Measurements from ENCODE around the gene NDUFS2.

- TF ChIP-seq CTCF (conservative IDR thresholded peaks at IDR 0.05), result no peak
- TF ChIP-seq ZFX (IDR thresholded peaks at IDR 0.05), result no peak
These were observed 16.3 kb downstream of the NDUFS2 start for GRCh38 chr1:161218301-161219077.
